Right atrium auricular region (tissue), 2 donors: ENCODE results near the gene ARHGAP6. TPM values are rescaled to one million over a fixed set of nuclear protein-coding genes. Genes with fewer than 3 reads are reported as not detected.
A peak's percentile ranks its signal among the peaks of the same experiment; 100 is the strongest.

Experiments
- DNase-seq: peaks from one replicate; pipeline ENCODE4 v3.0.0-alpha.2; 2019; ENCODE audit warnings: low spot score
- H3K27ac ChIP-seq, 2 donors: fragments of 200-600 bp; sonication (generic); 1 replicate in 1 of 2; 2 replicates in 1 of 2; pipeline ENCODE4 v1.5.1; 2016 to 2019
- H3K27me3 ChIP-seq, 2 donors: fragments of 200-600 bp; sonication (generic); one replicate each; pipeline versions ENCODE4 v1.5.1 to v1.6.0; 2017 to 2019
- H3K36me3 ChIP-seq: fragments of 200-600 bp; sonication (generic); one replicate; pipeline ENCODE4 v1.5.1; 2016
- H3K4me1 ChIP-seq, 2 donors: fragments of 200-600 bp; sonication (generic); one replicate each; pipeline versions ENCODE4 v1.5.1 to v1.6.0; 2017 to 2019
- H3K4me3 ChIP-seq, 2 donors: fragments of 200-600 bp; sonication (generic); 1 replicate in 1 of 2; 2 replicates in 1 of 2; pipeline ENCODE4 v1.5.1; 2017 to 2019; ENCODE audit warnings: mild to moderate bottlenecking in 1 of 2, moderate library complexity in 1 of 2
- H3K9me3 ChIP-seq, 2 donors: fragments of 200-600 bp; sonication (generic); one replicate each; pipeline ENCODE4 v1.5.1; 2019
- total RNA-seq, 2 donors: library from RNA; depleted of rRNA; stranded (reverse); fragments of >200 nt; gene quantifications; one replicate each; pipeline ENCODE4 v1.1.0, GENCODE V29; 2016
- TF ChIP-seq, protein P1 (sequence below), 2 donors: fragments of 200-600 bp; sonication (generic); IDR thresholded peaks; one replicate each; pipeline ENCODE4 v1.5.1; 2019; ENCODE audit warnings: antibody characterized with exemption in 2 of 2

ARHGAP6 gene
- total RNA-seq, 2 donors from 2014 or later = 5.1 to 9.4 TPM

- no peak overlapping the region for H3K4me3 ChIP-seq
- no peaks in the 10 kb centered on the region for H3K36me3 ChIP-seq
- no peaks in the 10 kb centered on the region for H3K27me3 ChIP-seq
- peaks cover 0 to 4% of the 10 kb centered on the region in 2 donors for H3K4me1 ChIP-seq
- TF ChIP-seq, protein P1, sequence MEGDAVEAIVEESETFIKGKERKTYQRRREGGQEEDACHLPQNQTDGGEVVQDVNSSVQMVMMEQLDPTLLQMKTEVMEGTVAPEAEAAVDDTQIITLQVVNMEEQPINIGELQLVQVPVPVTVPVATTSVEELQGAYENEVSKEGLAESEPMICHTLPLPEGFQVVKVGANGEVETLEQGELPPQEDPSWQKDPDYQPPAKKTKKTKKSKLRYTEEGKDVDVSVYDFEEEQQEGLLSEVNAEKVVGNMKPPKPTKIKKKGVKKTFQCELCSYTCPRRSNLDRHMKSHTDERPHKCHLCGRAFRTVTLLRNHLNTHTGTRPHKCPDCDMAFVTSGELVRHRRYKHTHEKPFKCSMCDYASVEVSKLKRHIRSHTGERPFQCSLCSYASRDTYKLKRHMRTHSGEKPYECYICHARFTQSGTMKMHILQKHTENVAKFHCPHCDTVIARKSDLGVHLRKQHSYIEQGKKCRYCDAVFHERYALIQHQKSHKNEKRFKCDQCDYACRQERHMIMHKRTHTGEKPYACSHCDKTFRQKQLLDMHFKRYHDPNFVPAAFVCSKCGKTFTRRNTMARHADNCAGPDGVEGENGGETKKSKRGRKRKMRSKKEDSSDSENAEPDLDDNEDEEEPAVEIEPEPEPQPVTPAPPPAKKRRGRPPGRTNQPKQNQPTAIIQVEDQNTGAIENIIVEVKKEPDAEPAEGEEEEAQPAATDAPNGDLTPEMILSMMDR (IDR thresholded peaks at IDR 0.05) = no peak
- no peaks in the 10 kb centered on the region for H3K9me3 ChIP-seq
- H3K27ac ChIP-seq = no peak overlapping the region
- no peak for DNase-seq
These were observed 519.3 kb downstream of the ARHGAP6 start for GRCh38 chrX:11146411-11146810.

DNA sequence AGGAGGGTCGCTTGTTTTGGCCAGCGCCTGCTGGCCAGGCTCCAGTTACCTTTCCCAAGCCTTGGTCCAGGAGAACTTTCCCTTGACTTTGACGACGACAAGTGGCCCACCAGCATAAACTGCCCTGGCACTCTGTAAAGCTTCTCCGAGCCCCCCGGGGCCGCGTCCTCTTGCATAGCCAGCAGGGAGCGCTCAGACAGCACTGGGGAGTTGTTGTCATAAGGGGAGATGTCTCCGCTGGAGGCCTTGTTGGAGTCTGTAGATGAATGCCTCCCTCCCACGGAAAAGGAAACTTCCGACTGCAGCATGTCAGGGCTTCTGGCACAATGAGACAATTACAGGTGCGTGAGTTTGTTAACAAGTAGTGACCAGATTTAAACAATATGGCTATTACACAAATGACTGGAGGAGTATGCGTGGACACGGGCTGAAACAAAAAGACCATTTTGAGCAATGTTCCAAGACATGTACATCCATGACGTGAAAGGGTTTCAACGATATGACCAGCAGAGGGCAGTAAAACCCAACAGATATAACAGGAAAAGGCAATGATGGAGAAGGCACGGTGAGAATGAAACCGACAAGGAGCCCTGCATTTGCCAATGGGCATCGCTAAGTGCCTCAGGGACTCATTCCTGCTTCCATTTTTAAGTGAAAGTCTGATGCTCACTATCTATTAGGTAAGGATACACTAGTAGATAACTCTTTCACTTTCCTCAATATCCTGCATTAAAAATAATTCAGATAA is 521.6 kb downstream of the ARHGAP6 start:
- TF ChIP-seq, protein P1 (IDR thresholded peaks at IDR 0.05) = peak; percentile 61 to 69
- H3K4me1 ChIP-seq = peaks cover 0 to 4% of the 10 kb centered on the region in 2 donors
- no peaks in the 10 kb centered on the region for H3K27me3 ChIP-seq
- H3K4me3 ChIP-seq = no peak overlapping the region
- H3K9me3 ChIP-seq = no peaks in the 10 kb centered on the region
- DNase-seq = peak; percentile 73
- no peaks in the 10 kb centered on the region for H3K36me3 ChIP-seq
- H3K27ac ChIP-seq = no peak overlapping the region

- TF ChIP-seq, protein P1 (IDR thresholded peaks at IDR 0.05) = no peak
- H3K27ac ChIP-seq = no peak overlapping the region
- DNase-seq = no peak
These were observed 527.0 kb downstream of the ARHGAP6 start for GRCh38 chrX:11138498-11139390.

GRCh38 chrX:11137543-11138139 is 528.1 kb downstream of the ARHGAP6 start:
- no peaks in the 10 kb centered on the region for H3K27me3 ChIP-seq
- no peak for DNase-seq
- TF ChIP-seq, protein P1 (IDR thresholded peaks at IDR 0.05) = peak; percentile 56 to 80
- H3K36me3 ChIP-seq = no peaks in the 10 kb centered on the region
- no peak overlapping the region for H3K27ac ChIP-seq
- no peaks in the 10 kb centered on the region for H3K4me1 ChIP-seq
- H3K4me3 ChIP-seq = no peak overlapping the region
- H3K9me3 ChIP-seq = no peaks in the 10 kb centered on the region

More at GRCh38 chrX:11138498-11139390, 527.0 kb downstream of the ARHGAP6 start:
- H3K27me3 ChIP-seq = no peaks in the 10 kb centered on the region
- no peak overlapping the region for H3K4me3 ChIP-seq
- H3K9me3 ChIP-seq = no peaks in the 10 kb centered on the region
- no peaks in the 10 kb centered on the region for H3K4me1 ChIP-seq
- no peaks in the 10 kb centered on the region for H3K36me3 ChIP-seq

DNA sequence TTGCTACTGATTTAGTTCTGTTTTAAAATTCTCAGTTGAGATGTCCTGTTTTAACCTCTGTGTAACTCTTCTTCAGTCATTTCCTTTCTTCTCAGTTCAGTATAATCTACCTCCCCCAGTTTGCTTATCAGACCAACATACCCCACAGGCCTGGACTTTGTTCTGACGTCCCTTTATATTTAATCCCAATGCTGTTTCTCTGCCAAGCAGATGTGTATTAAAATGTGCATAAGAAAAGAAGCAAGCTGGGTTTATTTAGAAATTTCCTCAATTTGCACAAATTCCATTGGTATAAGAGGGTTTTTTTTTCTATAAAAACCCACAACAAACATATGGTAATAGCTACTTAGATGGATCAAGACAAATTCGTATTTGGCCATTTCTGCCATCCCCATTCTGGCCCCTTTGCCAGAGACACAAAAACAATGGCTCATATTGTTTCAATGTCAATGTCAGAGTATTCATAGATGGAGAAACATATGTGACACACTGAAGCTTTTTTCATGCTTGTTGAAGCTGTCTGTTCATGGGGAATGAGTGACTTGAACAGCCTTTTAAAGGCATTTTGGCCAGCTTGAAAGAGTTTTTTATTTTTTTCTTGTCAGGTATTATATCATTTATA is 530.0 kb downstream of the ARHGAP6 start:
- Histone ChIP-seq H3K4me3 (no peak overlapping the region), H3K36me3 (no peaks in the 10 kb centered on the region), H3K9me3 (no peaks in the 10 kb centered on the region), H3K27ac (no peak overlapping the region), H3K4me1 (no peaks in the 10 kb centered on the region), H3K27me3 (no peaks in the 10 kb centered on the region)
- TF ChIP-seq, protein P1 (IDR thresholded peaks at IDR 0.05) = no peak
- no peak for DNase-seq
